ENCODE data around the gene NFAT5. TPM values are rescaled to one million over a fixed set of nuclear protein-coding genes. Genes with fewer than 3 reads are reported as not detected.
A peak's percentile ranks its signal among the peaks of the same experiment; 100 is the strongest.
"Not testable (repeated sequence)": the region's sequence is repeated elsewhere in the genome, so short reads cannot be mapped to it uniquely, and the experiment has no call there.

NFAT5 gene
- total RNA-seq, 3 donors from 2014 or later = 29.1 to 48.4 (median 39.8) TPM

DNA sequence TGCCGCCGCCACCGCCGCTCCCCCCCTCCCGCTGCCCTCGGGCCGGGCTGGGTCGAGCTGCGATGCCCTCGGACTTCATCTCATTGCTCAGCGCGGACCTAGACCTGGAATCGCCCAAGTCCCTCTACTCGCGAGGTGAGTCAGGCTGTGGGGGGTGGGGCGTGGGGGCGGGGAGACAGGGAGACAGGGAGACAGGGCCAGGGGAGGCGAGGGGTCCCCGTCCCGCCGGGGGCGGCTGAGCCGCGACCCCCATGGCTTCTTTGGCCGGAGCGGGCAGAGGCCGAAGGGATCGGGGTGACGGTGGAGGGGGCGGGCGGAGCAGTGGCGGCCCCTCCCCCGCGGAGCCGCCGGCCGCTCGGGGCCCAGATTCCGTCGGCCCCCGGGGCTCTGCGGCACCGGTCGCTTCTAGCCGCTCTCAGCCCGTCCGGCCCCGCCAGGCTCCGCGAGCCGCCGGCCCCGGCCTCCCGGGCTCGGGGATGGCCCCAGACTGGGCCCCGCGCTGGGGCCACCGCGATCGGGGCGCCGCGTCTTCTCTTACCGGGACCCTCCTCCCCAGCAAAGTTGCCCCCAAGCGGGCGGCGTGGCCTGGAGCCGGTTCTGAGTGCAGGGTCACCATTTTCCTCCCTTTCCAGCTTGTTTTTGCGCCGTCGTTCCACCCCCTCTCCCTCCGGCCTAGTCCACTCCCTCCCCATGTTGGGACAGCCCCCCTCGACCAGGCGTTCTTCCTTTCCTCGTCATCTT is 644 bp downstream of the NFAT5 start:
- H3K4me1 ChIP-seq (ENCODE audit: low read depth) = peaks cover 18% of the 10 kb centered on the region
- DNase-seq (peak; percentile 67 to 72 (median 72)), ATAC-seq (peak; percentile 74)
- TF ChIP-seq, protein P1, sequence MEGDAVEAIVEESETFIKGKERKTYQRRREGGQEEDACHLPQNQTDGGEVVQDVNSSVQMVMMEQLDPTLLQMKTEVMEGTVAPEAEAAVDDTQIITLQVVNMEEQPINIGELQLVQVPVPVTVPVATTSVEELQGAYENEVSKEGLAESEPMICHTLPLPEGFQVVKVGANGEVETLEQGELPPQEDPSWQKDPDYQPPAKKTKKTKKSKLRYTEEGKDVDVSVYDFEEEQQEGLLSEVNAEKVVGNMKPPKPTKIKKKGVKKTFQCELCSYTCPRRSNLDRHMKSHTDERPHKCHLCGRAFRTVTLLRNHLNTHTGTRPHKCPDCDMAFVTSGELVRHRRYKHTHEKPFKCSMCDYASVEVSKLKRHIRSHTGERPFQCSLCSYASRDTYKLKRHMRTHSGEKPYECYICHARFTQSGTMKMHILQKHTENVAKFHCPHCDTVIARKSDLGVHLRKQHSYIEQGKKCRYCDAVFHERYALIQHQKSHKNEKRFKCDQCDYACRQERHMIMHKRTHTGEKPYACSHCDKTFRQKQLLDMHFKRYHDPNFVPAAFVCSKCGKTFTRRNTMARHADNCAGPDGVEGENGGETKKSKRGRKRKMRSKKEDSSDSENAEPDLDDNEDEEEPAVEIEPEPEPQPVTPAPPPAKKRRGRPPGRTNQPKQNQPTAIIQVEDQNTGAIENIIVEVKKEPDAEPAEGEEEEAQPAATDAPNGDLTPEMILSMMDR (IDR thresholded peaks at IDR 0.05) = no peak
- intact Hi-C loops (cut with DNase I, micrococcal nuclease) = no loop called here
- no peaks in the 10 kb centered on the region for H3K9me3 ChIP-seq
- H3K36me3 ChIP-seq (ENCODE audit: low read depth) = no peaks in the 10 kb centered on the region
- H3K4me3 ChIP-seq = peak overlapping the region; percentile 98

GRCh38 chr16:69566981-69567680 is 1.4 kb downstream of the NFAT5 start:
- DNase-seq (no peak), ATAC-seq (no peak)
- TF ChIP-seq, protein P1 (IDR thresholded peaks at IDR 0.05) = no peak
- intact Hi-C loops (cut with DNase I, micrococcal nuclease) = no loop called here
- H3K36me3 ChIP-seq (ENCODE audit: low read depth) = no peaks in the 10 kb centered on the region
- peak overlapping the region; percentile 98 for H3K4me3 ChIP-seq
- peaks cover 18% of the 10 kb centered on the region for H3K4me1 ChIP-seq (ENCODE audit: low read depth)
- no peaks in the 10 kb centered on the region for H3K9me3 ChIP-seq

DNA sequence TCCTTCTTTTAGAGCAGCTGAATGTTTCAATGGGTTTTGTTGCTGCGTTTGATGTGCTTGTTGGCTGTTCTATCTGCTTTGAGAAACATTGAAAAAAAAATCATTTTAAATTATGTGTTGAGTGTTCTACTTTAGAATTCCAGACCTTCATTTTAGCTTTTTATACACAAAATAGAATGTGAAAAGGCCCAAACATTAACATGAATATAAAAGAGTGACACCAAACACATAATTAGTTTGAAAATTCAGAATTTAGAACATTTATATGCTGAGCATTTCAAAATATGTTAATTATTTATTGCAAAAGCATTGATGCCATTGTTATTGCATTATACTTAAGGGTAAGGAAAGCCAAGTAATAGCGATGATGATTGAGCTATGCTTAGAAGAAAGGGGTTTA is 2.9 kb downstream of the NFAT5 start:
- DNase-seq (no peak), ATAC-seq (no peak)
- Histone ChIP-seq H3K36me3 (ENCODE audit: low read depth) (no peaks in the 10 kb centered on the region), H3K9me3 (no peaks in the 10 kb centered on the region), H3K4me3 (no peak overlapping the region), H3K4me1 (ENCODE audit: low read depth) (peaks cover 18% of the 10 kb centered on the region)
- TF ChIP-seq, protein P1 (IDR thresholded peaks at IDR 0.05) = no peak
- intact Hi-C loops (cut with DNase I, micrococcal nuclease) = no loop called here

DNA sequence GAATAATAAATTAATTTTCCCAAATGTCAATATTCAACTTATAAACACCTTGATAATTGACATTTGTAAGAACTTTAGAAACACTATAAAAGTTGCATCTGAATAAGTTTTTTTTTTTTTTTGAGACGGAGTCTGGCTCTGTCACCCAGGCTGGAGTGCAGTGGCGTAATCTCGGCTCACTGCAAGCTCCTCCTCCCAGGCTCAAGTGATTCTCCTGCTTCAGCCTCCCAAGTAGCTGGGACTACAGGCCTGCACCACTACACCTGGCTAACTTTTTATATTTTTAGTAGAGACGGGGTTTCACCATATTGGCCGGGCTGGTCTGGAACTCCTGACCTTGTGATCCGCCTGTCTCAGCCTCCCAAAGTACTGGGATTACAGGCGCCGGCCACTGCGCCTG is 13.0 kb downstream of the NFAT5 start:
- H3K4me3 ChIP-seq; H3K9me3 ChIP-seq; H3K4me1 ChIP-seq (ENCODE audit: low read depth); intact Hi-C loops (cut with DNase I, micrococcal nuclease); H3K36me3 ChIP-seq (ENCODE audit: low read depth); DNase-seq; ATAC-seq: not testable (repeated sequence)

DNA sequence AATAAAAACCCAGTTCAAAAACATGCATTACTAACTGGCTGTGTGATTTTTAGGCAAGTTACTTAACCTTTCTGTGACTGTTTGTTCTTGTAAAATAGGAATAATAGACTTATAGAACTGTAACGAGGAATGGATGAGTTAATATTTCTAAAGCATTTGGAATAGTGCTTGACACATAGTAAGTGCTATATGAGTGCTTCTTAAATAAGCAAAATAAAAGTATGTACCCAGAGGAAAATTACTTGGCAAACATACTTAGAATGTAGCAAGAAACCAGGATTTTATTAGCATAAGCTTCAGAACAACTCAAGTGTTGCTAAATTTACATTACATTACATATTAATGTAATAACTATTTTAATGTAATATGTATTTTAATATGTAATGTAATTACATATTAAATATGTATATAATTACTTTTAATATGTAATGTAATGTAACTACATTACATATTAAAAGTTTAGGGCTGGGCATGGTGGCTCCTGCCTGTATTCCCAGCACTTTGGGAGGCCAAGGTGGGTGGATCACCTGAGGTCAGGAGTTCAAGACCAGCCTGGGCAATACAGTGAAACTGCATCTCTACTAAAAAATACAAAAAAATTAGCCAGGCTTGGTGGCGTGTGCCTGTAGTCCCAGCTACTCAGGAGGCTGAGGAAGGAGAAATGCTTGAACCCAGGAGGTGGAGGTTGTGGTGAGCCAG is 14.2 kb downstream of the NFAT5 start:
- Histone ChIP-seq H3K4me1 (ENCODE audit: low read depth) (no peaks in the 10 kb centered on the region), H3K4me3 (no peak overlapping the region), H3K9me3 (no peaks in the 10 kb centered on the region), H3K36me3 (ENCODE audit: low read depth) (no peaks in the 10 kb centered on the region)
- intact Hi-C loops (cut with DNase I, micrococcal nuclease) = no loop called here
- DNase-seq (no peak), ATAC-seq (no peak)
- TF ChIP-seq, protein P1 (IDR thresholded peaks at IDR 0.05) = no peak

DNA sequence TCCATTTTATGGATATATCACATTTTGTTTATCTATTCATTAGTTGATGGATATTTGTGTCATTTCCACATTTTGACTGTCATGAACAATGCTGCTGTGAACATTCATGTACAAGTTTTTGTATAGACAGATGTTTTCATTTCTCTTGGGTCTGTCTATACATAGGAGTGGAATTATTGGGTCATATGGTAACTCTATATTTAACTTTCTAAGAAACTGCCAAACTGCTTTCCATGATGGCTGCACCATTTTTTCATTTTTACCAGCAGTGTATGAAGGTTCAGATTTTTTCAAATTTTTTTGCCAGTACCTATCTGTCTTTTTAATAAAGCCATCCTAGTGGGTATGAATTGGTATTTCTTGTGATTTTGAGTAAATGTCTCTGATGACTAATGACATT is 15.5 kb downstream of the NFAT5 start:
- intact Hi-C loops (cut with DNase I, micrococcal nuclease) = no loop called here
- no peak for ATAC-seq
- no peak for DNase-seq
- H3K36me3 ChIP-seq (ENCODE audit: low read depth) = no peaks in the 10 kb centered on the region
- TF ChIP-seq, protein P1 (IDR thresholded peaks at IDR 0.05) = no peak
- no peak overlapping the region for H3K4me3 ChIP-seq
- no peaks in the 10 kb centered on the region for H3K9me3 ChIP-seq
- H3K4me1 ChIP-seq (ENCODE audit: low read depth) = no peaks in the 10 kb centered on the region

DNA sequence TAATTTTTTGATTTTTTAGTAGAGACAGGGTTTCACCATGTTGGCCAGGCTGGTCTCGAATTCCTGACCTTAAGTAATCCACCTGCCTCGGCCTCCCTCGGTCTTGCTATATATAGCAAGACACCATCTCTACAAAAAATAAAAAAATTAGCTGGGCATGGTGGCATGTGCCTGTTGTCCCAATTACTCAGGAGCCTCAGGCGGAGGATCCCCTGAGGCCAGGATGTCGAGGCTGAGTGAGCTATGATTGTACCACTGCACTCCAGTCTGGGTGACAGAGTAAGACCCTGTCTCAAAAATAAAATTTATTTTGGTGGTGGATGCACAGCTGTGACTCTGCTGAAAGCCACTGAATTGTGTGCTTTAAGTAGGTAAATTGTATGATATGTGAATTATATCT is 18.7 kb downstream of the NFAT5 start:
- intact Hi-C loops (cut with DNase I, micrococcal nuclease); H3K9me3 ChIP-seq; H3K36me3 ChIP-seq (ENCODE audit: low read depth); H3K4me3 ChIP-seq; H3K4me1 ChIP-seq (ENCODE audit: low read depth); DNase-seq; ATAC-seq: not testable (repeated sequence)

Measured in mucosa of descending colon (tissue), 3 donors.